Hematopoietic multipotent progenitor cell treated with erythropoietin and hydrocortisone succinate and interleukin-3 and kit ligand, for 17 days (in vitro differentiated cells): ENCODE results near the gene KDM4C.
"Not testable (repeated sequence)": the region's sequence is repeated elsewhere in the genome, so short reads cannot be mapped to it uniquely, and the experiment has no call there.

Experiments
- DNase-seq: peaks from one replicate; pipeline ENCODE4 v3.0.0-alpha.2; 2015; ENCODE audit warnings: low spot score

The KDM4C gene

DNA sequence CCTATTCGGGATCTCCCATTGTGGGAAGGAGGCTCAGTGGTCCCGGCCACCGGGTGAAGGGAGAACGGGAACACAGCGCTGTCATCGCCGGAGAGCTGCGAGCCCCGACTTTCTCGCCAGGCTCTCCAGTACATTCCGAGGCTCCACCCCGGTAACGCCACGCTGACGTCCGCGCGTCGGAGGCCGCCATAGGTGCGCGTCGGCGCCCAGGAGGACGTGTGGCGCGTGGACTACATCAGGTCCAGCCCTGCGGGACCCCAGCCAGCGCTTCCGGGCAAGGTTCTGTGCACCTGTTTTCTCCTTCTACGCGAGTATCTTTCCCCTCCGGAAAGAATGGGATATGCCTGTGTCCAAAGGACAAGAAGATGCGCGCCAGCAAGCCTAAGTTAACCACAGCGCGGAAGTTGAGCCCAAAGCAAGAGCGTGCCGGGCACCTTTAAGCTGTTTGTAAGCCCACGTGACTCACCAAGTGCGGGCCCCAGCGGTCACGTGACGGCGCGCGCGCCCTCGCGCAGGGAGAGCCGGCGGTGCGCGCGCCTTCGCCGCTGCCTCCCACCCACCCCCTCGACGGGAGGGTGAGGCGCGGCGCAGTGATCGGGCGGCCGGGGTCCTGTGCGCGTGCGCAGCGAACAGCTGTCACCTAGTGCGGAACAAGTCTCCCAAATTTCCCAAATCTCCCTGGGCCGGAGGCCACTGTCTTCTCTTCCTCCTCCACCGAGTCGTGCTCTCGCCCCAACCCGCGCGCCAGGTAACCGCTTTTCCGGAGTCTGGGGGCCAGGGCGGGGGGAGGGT is at the start of gene KDM4C:
TSS of gene KDM4C (plus strand) at position 518 of the 792 bp plus-strand sequence. CDS start 35,016 bp downstream, outside the sequence.
- peak; percentile 96 for DNase-seq

DNA sequence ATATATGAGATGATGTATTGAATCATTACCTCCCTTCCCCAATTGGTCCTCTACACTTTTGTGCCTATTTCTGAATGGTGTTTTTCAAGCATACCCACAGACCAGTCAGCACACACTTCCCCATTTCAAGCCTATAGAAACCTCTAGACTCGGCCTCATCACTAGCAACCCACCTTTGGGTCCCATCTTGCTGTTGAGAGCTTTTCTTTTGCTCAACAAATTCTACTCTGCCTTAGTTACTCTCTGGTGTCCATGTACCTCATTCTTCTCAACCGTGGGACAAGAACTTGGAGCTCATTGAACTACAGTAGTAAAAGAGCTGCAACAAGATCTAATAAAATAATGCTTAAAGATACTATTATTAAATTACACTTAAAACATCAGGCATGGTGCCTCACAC is 49.0 kb upstream of the KDM4C start:
- DNase-seq = no peak

DNA sequence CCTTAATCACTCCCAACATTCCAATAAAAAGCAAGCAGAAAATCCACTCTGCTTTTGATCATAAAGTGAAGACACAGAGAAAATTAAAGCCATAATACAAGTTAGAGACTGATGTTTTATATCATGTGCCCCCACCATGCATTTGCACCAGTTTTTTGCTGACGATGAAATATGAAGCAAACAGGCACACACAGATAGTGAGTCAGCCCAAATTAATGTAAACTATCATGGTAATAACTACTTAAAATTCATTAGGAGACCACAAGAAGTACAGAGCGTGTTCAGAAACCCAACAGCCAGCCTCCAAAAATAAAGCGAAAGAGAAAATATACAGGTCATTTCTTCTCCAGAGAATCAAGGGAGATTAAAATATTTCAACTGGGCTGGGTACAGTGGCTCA is 46.4 kb upstream of the KDM4C start:
- DNase-seq = no peak

DNA sequence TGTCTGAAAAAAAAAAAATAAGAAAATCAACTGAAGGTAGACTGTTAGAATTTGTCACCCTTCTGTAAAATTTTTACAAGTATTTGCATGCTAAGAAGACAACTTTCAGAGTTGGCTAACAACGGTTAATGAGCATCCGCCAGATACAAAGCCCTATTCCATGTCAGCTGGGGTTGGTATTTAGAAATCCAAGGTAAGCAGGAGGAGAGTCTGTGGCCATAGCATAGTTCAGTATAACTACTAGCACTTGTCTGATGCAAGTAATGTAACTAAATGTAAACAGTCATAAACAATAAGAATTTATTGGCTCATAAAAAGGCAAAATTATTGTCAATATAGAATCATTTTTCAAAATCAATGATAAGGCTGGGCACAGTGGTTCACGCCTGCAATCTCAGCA is 45.7 kb upstream of the KDM4C start:
- no peak for DNase-seq

DNA sequence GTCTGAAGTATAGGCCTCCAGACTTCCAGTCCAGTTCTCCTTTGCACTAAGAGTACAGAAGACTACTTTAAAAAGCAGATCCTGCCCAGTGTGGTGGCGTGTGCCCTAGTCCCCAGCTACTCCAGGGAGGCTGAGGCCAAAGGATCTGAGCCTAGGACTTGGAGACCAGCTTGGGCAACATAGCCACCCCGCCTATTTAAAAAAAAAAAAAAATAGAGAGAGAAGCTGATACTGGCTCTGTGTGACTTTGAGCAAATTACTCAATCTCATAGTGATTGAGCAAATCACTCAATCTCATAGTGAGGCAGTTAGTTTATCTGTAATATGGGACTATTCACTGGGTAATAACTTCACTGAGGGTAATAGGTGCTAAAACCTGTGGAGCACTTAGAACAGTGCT is 43.6 kb upstream of the KDM4C start:
- DNase-seq = no peak

DNA sequence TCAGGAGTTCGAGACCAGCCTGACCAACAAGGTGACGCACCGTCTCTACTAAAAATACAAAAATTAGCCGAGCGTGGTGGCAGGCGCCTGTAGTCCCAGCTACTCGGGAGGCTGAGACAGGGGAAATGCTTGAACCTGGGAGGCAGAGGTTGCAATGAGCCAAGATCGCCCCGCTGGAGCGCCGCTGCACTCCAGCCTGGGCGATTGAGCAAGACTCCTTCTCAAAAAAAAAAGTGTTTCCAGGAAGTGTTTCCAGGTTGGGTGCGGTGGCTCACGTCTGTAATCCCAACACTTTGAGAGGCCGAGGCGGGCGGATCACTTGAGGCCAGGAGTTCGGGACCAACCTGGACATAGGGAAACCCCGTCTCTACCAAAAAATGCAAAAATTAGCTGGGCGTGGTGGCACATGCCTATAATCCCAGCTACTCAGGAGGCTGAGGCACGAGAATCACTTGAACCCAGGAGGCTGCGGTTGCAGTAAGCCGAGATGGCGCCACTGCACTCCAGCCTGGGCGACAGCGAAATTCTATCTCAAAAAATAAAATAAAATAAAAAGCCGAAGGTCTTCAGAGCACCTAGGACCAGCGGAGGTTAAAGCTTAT is 42.5 kb upstream of the KDM4C start:
- not testable (repeated sequence) for DNase-seq

DNA sequence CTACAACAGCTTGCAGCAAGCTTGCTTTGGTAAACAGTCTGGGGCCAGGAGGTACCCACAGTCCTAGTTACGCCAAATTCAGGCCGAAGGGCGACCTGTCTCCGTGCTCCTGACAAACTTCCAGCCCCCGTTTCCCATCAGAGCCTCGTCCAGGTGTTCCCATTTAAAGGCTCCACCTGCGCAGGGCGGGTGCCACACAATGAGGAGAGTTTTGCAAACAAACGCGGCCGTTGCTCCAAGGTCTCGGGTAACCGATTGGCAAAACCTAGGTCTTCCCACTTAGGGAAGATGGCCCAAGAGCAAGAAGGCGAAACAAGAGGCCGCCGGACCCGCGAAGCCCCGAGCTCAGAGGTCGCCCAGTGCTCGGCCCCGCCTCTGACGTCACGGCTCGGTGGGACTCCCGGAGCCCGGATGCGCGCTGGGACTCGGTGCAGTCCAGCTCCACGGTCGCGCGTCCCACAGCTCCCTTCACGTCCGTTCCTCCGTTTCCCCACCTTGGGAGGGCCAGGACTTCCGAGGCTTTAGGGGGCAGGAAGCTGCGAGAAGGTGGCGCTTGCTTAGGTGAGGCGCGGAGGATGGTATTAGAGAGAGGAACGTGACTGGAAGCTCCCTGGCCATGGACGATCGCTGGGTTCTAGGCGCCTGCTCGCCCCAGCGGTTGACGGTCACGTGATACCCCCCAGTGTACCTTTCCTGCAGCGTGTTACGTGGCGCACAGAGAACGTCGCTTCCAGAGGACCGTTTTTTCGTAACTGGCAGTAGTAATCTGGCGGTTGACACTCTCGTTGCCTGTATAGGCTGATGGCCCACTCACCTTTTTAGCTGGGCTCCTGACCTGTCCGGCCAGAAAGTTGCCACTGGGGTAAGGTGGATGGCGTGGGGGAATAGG is 41.8 kb upstream of the KDM4C start:
- DNase-seq = peak; percentile 78

DNA sequence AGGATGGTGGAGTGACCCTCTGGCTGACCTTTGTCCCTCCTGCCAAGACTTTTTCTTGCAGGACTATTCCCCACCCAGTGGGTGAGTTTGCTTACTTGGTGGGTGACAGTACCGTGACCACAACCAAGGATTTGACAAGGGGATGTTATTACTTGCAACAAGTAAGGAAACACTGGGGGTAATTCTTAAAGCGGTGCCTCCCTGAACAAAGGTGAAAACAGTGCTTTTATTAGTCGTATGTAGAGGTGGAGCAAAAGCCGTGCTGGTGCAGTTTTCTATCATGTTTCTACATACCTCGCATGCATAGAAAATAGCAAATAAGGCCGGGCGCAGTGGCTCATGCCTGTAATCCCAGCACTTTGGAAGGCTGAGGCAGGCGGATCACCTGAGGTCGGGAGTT is 41.0 kb upstream of the KDM4C start:
- DNase-seq = no peak

DNA sequence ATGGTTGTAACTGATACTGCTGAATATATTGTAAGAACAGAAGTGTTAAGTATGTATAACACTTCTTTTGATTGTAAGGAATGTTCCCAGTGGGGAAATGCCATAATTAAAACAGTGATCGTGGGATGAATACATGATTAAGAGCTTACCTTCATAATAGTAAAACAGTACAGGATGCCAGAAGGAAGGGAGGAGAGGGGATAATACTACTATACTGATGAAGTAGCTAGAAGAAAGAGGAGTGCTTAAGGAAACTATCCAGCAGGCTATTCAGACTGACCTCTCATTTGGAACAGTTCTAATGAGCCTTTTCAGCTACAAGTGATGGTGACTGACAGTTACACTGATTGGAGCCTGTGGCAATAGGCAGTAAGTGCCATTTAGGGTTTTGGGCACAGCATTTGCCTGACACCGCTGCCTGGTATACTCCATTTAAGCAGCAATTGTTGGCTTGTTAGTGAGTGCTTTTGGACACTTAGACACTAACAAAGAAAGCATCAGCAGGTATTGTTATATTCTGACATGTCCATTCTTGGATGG is 33.8 kb upstream of the KDM4C start:
- no peak for DNase-seq

DNA sequence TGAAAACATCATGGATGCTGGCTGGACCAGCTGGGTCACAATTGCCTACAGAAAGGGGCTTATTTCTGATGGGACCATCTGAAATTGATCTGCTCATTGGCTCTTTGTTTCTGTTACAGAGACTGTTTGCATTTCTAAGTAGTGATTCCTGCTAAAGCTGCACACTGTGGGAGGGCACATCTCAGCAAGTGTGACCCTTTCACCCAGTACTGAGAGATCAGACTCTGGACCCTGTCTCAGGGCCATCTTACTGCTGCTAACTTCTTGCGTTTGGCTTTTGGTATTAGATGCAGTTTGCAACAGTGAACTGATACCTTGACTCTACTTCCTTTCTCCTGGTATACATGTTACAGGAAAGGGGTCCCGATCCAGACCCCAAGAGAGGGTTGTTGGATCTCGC is 24.5 kb upstream of the KDM4C start:
- DNase-seq = no peak

DNA sequence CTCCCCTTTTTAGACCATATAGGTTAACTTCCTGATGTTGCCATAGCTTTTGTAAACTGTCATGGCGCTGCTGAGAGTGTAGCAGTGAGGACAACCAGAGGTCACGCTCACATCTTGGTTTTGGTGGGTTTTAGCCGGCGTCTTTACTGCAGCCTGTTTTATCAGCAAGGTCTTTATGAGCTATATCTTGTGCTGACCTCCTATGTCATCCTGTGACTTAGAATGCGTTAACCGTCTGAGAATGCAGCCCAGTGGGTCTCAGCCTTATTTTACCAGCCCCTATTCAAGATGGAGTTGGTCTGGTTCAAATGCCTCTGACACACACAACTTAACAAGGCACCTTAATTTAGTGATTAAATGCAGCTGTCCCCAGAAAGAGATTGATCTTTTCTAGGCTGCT is 23.9 kb upstream of the KDM4C start:
- no peak for DNase-seq

DNA sequence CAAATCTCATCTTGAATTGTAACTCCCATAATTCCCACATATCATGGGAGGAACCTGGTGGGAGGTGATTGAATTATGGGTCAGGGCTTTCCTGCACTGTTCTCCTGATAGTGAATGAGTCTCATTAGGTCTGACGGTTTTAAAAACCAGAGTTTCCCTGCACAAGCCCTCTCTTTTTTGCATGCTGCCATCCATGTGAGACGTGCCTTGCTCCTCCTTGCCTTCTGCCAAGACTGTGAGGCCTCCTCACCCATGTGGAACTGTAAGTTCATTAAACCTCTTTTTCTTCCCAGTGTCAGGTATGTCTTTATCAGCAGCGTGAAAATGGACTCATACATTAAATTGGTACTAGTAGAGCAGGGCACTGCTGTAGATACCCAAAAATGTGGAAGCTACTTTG is 22.4 kb upstream of the KDM4C start:
- DNase-seq = no peak

DNA sequence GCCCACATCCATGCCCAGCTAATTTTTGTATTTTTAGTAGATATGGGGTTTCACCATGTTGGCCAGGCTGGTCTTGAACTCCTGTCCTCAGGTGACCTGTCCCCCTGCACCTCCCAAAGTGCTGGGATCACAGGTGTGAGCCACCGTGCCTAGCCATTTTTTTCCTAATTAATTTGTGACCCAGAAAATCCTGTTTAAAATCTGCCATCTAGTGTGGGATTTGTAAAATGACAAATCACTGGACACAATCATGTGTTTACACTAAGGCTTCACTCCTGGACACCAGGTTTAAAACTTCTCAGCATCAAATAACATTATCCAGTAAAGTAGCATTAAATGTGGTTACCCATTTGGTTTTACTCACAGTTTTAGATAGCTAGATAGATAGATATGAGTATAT is 18.6 kb upstream of the KDM4C start:
- DNase-seq = peak; percentile 55

DNA sequence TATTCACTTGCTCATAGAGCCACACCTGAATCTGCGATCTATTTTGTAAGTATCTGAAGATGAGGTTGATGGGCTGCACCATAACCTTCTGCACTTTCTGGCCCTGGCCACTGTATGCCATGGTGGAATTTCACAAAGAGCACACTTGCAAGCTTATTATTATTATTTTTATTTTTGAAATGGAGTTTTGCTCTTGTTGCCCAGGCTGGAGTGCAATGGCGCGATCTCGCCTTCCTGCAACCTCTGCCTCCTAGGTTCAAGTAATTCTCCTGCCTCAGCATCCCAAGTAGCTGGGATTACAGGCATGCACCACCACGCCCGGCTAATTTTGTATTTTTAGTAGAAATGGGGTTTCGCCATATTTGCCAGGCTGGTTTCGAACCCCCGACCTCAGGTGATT is 8.9 kb upstream of the KDM4C start:
- not testable (repeated sequence) for DNase-seq

DNA sequence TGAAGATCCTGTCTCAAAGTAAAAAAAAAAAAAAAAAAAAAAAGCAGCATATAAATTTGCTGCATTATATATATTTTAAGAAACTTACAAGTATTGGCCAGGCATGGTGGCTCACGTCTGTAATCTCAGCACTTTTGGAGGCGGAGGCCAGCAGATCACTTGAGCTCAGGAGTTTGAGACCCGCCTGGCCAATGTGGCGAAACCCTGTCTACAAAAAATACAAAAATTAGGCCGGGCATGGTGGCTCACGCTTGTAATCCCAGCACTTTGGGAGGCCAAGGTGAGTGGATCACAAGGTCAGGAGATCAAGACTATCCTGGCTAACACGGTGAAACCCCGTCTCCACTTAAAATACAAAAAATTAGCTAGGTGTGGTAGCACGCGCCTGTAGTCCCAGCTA is 2.9 kb upstream of the KDM4C start:
- not testable (repeated sequence) for DNase-seq

DNA sequence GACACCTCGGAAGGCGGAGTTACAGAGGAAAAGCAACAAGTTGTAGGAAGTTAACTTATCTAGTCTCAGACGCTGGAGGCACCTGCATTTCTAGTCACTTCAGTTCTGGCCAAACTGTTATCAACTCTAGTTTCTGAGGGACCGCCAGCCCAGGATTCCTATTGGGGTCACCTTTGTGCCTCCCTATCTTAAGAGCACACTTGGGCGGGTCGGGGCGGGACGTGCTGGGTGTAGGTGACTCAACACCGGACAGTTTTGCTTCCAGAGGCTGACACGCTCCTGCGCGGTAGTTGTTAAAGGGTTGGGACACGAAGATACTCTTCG is 679 bp upstream of the KDM4C start:
- DNase-seq = peak; percentile 94

DNA sequence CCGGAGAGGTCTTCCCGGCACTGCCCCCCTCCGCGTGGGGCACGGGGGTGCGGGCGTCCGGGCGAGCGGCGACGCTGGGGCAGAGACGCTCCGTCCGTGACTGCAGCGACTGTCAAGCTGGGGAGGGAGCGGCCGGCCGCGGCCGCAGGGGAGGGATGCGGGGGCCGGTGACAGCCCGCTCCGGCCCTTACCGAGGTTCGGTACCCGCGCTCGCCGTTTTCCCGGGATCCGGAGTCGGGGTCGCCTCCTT is 400 bp downstream of the KDM4C start:
- DNase-seq = no peak

DNA sequence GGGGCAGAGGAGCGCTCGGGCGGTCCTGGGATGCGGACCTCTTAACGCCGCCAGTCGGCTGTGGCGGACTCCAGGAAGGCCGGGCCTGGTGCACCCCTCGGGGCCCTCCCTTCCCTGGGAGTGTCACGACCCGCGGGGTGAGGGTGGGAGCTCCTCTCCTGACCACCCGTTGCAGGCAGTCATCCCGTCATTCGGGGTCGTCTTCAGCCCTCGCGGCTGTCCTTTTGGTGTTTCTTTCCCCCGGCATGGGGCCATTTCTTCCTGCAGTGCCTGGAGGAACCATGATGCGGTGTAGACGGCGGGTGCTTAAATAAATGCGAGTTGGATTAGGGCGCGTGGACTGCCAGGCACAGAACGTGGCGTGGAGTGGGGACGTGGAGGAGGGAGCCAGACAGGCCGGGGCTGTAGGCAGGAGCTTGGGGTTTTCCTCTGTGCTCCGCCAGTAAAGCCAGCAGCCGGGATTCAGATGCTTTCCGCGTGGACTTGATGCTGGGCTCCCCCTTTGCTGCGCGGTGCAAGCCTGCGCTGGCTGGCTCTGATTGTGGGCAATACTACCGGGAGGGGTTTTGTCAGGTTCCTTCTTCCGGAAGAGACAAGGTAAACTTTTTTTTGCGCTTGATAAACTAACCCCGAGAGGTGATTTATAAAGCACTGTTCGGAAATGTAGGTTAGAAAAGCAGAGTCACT is 868 bp downstream of the KDM4C start:
- DNase-seq = peak; percentile 76

DNA sequence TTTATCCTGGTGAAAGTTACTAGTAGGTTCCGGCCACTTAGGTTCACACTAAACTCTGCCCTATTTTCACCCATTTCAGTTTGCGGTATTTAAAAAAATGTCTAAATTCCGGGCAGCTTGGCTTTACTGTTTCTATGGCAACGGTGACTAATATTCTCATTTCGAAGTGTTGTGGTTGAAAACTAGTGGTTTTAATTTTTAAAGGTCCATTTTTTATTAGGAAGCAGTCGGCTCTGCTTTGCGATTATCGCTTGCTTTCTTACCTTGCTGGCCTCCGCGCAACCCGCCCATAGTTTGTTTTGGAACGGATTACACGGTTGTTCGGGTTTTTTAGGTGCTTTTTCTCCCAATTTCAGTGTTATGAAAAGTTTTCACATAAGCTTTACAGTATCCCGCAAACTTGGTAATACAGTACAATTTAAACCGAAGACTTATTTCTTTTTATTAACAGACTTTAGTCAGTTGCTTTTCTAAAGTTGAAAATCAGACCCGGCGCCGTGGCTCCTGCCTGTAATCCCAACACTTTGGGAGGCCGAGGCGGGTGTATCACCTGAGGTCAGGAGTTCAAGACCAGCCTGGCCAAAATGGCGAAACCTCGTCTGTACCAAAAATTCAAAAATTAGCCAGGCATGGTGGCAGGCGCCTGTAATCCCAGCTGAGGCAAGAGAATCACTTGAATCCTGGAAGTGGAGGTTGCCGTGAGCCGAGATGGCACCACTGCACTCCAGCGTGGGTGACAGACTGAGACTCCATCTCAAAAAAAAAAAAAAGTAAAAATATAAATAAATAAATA is 1.6 kb downstream of the KDM4C start:
- DNase-seq = no peak

DNA sequence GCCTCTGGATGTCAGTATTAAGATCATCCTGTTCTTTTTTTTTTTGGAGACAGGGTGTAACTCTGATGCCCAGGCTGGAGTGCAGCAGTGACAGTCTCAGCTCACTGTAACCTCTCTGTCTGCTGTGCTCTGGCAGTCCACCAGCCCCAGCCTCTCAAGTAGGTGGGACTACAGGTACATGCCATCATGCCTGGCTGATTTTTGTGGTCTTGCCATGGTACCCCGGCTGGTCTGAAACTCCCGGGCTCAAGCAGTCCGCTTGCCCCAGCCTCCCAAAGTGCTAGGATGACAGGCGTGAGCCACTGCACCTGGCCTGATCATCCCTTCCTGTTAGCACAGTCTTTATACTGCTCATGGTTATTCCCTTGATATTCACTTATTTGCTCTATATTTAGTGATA is 3.5 kb downstream of the KDM4C start:
- no peak for DNase-seq

DNA sequence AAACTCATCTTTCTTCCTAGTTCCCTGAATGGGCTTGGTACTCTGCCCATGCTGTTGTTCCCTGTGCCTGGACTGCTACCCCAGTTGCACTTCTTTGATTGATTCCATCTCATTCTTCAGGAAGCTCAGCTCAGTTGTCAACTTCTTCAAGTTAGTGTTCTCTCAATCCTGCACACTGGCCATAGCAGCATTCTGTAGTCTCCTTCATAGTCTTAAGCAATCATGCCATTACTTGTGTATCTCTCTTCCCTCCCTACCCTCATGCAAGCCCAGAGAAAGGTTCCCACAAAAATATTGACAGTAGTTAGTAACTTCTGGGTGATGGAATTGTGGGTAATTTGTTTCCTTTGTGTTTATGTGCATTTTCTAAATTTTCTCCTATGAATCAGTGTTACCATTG is 5.5 kb downstream of the KDM4C start:
- no peak for DNase-seq

DNA sequence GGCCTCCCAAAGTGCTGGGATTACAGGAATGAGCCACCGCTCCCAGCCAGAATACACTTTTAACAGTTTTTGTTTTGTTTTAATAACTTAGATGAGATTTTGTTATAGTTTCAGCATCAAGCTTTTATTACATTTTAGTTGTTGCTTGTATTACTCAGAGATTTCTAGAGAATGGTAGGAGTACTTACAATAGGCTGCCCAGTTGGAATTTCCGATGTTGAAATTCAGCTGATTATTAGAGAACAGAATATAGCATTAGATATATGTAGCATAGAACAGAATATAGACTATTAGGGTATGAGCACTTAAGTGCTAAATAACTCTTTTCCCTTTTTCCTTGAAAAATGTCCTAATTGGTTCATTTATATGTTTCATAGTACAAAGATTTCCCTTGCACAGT is 6.2 kb downstream of the KDM4C start:
- DNase-seq = no peak
